Breast epithelium (tissue), 4 donors: ENCODE measurements around the gene GRM4. TPM values are rescaled to one million over a fixed set of nuclear protein-coding genes. Genes with fewer than 3 reads are reported as not detected.

ENCODE experiments used
- DNase-seq, 2 donors: peaks; one replicate each; pipeline ENCODE4 v3.0.0-alpha.2; 2019; ENCODE audit warnings: low spot score in 2 of 2
- H3K27ac ChIP-seq, 2 donors: fragments of 200-600 bp; sonication (generic) in 1 of 2; one replicate each; pipeline ENCODE4 v1.5.1; 2016 to 2019; ENCODE audit warnings: mild to moderate bottlenecking in 1 of 2
- H3K27me3 ChIP-seq, 2 donors: fragments of 200-600 bp; sonication (generic) in 1 of 2; one replicate each; pipeline versions ENCODE4 v1.5.1 to v1.6.0; 2017 to 2019; ENCODE audit warnings: control low read depth in 1 of 2, mild to moderate bottlenecking in 1 of 2
- H3K36me3 ChIP-seq: fragments of 200-600 bp; one replicate; pipeline ENCODE4 v1.5.1; 2019
- H3K4me1 ChIP-seq, 2 donors: fragments of 200-600 bp; sonication (generic); one replicate each; pipeline ENCODE4 v1.5.1; 2016 to 2019; ENCODE audit warnings: control low read depth in 1 of 2
- H3K4me3 ChIP-seq, 3 donors: fragments of 200-600 bp; sonication (generic); 1 replicate in 2 of 3; 2 replicates in 1 of 3; pipeline ENCODE4 v1.5.1; 2016 to 2019; ENCODE audit warnings: mild to moderate bottlenecking in 3 of 3, moderate library complexity in 2 of 3
- H3K9me3 ChIP-seq, 2 donors: fragments of 200-600 bp; sonication (generic) in 1 of 2; one replicate each; pipeline ENCODE4 v1.5.1; 2016 to 2019; ENCODE audit warnings: control low read depth in 1 of 2
- POLR2A ChIP-seq: fragments of 450-650 bp; IDR thresholded peaks from one replicate; pipeline ENCODE4 v1.6.1; 2016; ENCODE audit warnings: antibody characterized with exemption, mild to moderate bottlenecking, moderate library complexity
- POLR2AphosphoS5 ChIP-seq, 3 donors: sonication (generic); formaldehyde crosslinking; IDR thresholded peaks; one replicate each; pipeline ENCODE4 v1.6.1; 2017; ENCODE audit warnings: antibody characterized with exemption in 3 of 3
- intact Hi-C: fragments of 100-400 bp; cut with DNase I; formaldehyde crosslinking; loops from one replicate; pipeline ENCODE4 v1.15.1; 2023; ENCODE audit warnings: low total_unique reads
- total RNA-seq, 3 donors: library from RNA; depleted of rRNA; stranded (reverse); fragments of >200 nt; gene quantifications; one replicate each; pipeline ENCODE4 v1.1.0, GENCODE V29; 2016
- TF ChIP-seq, protein P1 (sequence below), 3 donors: fragments of 450-650 bp; IDR thresholded peaks; one replicate each; pipeline ENCODE4 v1.5.1; 2016 to 2017; ENCODE audit warnings: antibody characterized with exemption in 3 of 3, mild to moderate bottlenecking in 3 of 3, moderate library complexity in 3 of 3

The GRM4 gene
- total RNA-seq, 3 donors from 2014 or later, result not detected

DNA sequence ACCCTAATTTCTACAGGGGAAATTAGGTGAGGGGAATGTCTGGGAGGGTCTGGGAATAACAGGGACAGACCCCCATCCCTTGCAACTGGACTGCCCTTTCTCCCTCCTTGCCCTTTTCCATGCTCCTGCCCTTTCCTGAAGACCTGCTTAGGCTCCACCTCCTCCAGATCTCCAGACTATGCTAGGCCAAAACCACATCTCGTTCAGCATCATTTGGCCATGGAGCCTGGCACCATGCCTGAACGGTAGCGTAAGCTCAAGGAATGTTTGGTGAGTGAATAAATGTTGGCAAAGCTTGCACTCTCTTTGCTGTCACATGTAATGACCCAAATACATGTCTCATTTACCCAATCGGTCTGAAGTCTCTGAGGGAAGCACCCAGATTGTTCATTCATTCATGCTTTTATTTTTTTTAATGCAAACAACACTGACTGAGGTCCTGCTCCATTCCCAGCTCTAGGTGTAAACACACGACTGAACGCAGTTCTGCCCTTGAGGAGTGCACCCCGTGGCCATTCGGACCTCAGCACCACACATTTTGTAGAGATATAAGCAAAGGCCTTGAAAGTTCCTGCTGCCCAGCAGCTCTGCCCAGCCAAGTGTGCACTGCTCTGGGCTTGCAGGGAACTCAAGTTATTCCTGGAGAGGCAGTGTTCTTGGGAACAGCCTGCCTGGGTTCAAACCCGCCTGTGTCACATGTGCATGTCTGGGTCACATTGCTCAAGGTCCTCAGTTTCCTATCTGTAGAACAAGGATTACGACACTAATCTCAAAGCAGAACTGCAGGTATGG, 1.1 kb upstream of the GRM4 start:
- H3K36me3 ChIP-seq, result no peaks in the 10 kb centered on the region
- intact Hi-C loops, result no loop called here
- H3K27ac ChIP-seq, result no peak overlapping the region
- H3K9me3 ChIP-seq, result no peaks in the 10 kb centered on the region
- DNase-seq, result no peak
- peaks cover 15 to 16% of the 10 kb centered on the region in 2 donors for H3K4me1 ChIP-seq
- peaks cover 7 to 54% of the 10 kb centered on the region in 2 donors for H3K27me3 ChIP-seq
- no peak overlapping the region for H3K4me3 ChIP-seq
- TF ChIP-seq POLR2A (no peak), POLR2AphosphoS5 (IDR thresholded peaks at IDR 0.05) (no peak)
- TF ChIP-seq, protein P1, sequence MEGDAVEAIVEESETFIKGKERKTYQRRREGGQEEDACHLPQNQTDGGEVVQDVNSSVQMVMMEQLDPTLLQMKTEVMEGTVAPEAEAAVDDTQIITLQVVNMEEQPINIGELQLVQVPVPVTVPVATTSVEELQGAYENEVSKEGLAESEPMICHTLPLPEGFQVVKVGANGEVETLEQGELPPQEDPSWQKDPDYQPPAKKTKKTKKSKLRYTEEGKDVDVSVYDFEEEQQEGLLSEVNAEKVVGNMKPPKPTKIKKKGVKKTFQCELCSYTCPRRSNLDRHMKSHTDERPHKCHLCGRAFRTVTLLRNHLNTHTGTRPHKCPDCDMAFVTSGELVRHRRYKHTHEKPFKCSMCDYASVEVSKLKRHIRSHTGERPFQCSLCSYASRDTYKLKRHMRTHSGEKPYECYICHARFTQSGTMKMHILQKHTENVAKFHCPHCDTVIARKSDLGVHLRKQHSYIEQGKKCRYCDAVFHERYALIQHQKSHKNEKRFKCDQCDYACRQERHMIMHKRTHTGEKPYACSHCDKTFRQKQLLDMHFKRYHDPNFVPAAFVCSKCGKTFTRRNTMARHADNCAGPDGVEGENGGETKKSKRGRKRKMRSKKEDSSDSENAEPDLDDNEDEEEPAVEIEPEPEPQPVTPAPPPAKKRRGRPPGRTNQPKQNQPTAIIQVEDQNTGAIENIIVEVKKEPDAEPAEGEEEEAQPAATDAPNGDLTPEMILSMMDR (IDR thresholded peaks at IDR 0.05), result no peak

DNA sequence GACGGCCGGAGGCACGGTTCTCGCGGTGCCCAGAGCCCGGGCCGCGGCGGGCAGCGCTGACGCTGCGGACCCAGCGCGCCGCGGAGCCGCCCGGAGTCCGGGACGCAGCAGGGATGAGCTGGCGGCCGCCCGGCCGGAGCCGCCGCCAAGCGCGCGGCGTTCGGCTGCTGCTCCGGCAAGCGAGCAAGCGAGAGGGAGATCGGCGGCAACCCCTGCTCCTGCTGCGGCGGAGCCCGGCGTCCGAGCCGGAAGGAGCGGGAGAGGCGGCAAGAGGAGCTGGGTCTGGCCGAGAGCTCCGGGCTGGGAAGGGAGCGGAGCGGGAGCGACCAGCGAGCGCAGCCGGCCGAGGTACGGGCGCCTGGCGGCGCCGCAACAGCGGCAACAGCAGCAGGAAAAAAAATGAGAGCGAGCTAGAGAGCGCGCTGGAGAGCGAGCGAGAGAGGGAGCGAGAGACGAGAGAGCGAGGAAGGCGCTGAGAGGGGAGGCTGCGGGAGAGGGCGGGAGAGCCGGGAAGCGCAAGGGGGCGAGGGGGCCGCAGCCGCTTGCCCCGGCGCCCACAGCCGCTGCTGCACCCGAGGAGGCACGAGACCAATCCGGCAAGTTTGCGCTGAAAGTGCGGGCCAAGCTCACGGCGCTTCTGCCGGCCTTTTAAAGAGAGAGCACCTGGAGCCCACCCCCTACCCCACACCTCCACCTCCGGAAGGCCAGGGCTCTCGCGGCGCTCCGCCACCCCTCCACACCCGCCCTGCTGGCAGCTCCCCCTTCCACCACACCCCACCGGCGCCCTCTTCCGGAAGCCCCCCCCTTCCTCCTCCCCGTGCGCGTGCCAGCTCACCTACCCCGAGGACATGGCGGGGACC, 496 bp downstream of the GRM4 start:
- Histone ChIP-seq H3K4me3 (peak overlapping the region; percentile 29 to 62 (median 45)), H3K4me1 (peaks cover 15 to 16% of the 10 kb centered on the region in 2 donors), H3K36me3 (no peaks in the 10 kb centered on the region), H3K27me3 (peaks cover 7 to 56% of the 10 kb centered on the region in 2 donors), H3K9me3 (no peaks in the 10 kb centered on the region), H3K27ac (no peak overlapping the region)
- TF ChIP-seq, protein P1 (IDR thresholded peaks at IDR 0.05), result no peak
- DNase-seq, result no peak
- intact Hi-C loops, result no loop called here

DNA sequence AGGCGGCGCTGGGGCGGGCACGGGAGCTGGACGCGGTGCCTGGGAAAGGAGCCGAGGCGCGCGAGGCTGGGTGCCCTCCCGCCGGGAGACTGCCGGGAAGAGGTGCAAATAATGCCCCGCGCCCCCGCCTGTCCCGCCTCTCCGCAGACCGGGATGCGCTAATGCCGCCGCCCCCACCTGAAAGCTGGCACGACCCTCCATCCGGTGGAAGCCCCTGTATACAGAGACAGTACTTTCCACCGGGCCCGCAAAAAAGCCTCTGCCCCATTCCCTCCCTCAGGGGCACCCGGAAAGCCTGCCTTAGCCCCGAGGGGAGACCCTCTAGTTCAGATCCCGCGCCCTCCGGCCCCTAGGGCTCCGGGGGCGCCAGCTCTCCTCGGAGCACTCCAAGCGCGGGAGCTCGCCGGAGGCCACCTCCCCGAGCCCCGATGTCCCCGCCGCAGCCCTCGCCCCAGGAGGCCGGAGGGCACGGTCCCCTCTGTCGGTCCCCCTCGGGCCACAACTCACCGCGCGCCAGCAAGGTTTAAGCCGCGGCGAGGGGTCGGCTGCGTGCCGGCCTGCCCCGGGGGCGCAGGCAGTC, 1.2 kb downstream of the GRM4 start:
- H3K4me1 ChIP-seq, result peaks cover 15 to 16% of the 10 kb centered on the region in 2 donors
- peak overlapping the region in 2 of 3 donors; percentile 45 to 62 for H3K4me3 ChIP-seq
- no peaks in the 10 kb centered on the region for H3K36me3 ChIP-seq
- DNase-seq, result no peak
- TF ChIP-seq, protein P1 (IDR thresholded peaks at IDR 0.05), result no peak
- no peaks in the 10 kb centered on the region for H3K9me3 ChIP-seq
- peaks cover 7 to 62% of the 10 kb centered on the region in 2 donors for H3K27me3 ChIP-seq
- intact Hi-C loops, result no loop called here
- no peak overlapping the region for H3K27ac ChIP-seq

DNA sequence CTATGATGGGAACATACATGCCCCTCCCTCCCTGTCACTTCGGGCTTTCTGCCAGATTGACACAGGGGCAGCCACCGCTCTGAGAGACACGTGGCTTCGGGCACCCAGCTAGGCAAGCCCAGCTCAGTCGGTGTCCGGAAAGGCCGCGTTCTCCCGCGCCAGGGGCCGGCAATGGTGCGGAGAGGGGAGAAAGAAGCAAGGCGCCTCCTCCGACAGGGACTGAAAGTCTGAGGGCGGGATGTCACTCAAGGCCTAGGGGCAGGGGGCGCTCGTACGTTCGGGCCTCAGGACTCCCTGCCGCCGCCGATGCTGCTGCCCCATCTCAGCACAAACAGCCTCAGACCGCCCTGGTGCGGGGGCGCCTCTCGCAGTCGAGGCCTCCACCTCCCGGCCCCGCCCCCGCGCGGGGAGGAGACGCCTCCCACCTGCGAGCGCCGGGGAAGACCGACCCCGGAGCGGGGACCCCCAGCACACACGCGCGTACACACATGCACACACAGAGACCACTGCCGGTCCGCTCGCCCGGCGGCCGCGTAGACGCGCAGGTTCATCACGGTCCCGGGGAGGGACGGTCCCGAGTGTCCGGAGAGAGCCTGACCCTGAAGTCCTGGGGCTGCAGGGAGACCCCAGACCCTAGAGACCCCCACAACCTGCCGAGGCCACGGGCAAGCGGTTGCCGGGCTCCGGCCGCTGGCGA, 1.9 kb downstream of the GRM4 start:
- intact Hi-C loops, result no loop called here
- Histone ChIP-seq H3K4me3 (peak overlapping the region in 2 of 3 donors; percentile 45 to 62), H3K4me1 (peaks cover 15 to 16% of the 10 kb centered on the region in 2 donors), H3K27me3 (peaks cover 7 to 68% of the 10 kb centered on the region in 2 donors), H3K9me3 (no peaks in the 10 kb centered on the region), H3K36me3 (no peaks in the 10 kb centered on the region), H3K27ac (no peak overlapping the region)
- TF ChIP-seq POLR2AphosphoS5 (IDR thresholded peaks at IDR 0.05) (no peak), POLR2A (no peak)
- TF ChIP-seq, protein P1 (IDR thresholded peaks at IDR 0.05), result no peak
- DNase-seq, result no peak
